Sigmoid colon (tissue), 4 donors: ENCODE measurements around the gene NOL7.

Source experiments
- CTCF ChIP-seq, 4 experiments: fragments of 450-650 bp in 3 of 4; fragments of 200-600 bp in 1 of 4; IDR thresholded peaks; one replicate each; pipeline ENCODE4 v1.5.1; 2016 to 2019; ENCODE audit warnings: antibody characterized with exemption in 4 of 4, mild to moderate bottlenecking in 3 of 4, moderate library complexity in 2 of 4
- EP300 ChIP-seq, 4 donors: sonication (generic); formaldehyde crosslinking; IDR thresholded peaks; one replicate each; pipeline ENCODE4 v1.6.1; 2017; ENCODE audit warnings: antibody characterized with exemption in 4 of 4
- POLR2A ChIP-seq, 2 donors: fragments of 450-650 bp; IDR thresholded peaks; one replicate each; pipeline ENCODE4 v1.6.1; 2016; ENCODE audit warnings: antibody characterized with exemption in 2 of 2, mild to moderate bottlenecking in 2 of 2, moderate library complexity in 2 of 2

GRCh38 chr6:13604135-13604534 lies 11.0 kb upstream of the NOL7 start:
- TF ChIP-seq CTCF (IDR thresholded peaks at IDR 0.05) (no peak), POLR2A (IDR thresholded peaks at IDR 0.05) (no peak), EP300 (IDR thresholded peaks at IDR 0.05) (no peak)
